Left lung (tissue), 10 donors: ENCODE results near the gene CROCC. TPM values are rescaled to one million over a fixed set of nuclear protein-coding genes. Genes with fewer than 3 reads are reported as not detected.
"Not testable (repeated sequence)": the region's sequence is repeated elsewhere in the genome, so short reads cannot be mapped to it uniquely, and the experiment has no call there.

Experiments used
- ATAC-seq: fragments of 200-7000 bp; cut with Tn5 transposase; one replicate; pipeline ENCODE4 v1.9.1; 2020; ENCODE audit warnings: moderate library complexity
- DNase-seq, 4 donors: peaks; one replicate each; pipeline ENCODE4 v3.0.0-alpha.2; 2013 to 2020
- H3K27ac ChIP-seq, 2 donors: fragments of 200-600 bp; sonication (generic) in 1 of 2; one replicate each; pipeline versions ENCODE4 v1.5.0 to v1.8.0; 2020 to 2021
- H3K27me3 ChIP-seq, 2 donors: fragments of 200-600 bp; sonication (generic) in 1 of 2; one replicate each; pipeline versions ENCODE4 v1.5.0 to v1.8.0; 2020 to 2021
- H3K36me3 ChIP-seq, 2 donors: fragments of 200-600 bp; sonication (generic) in 1 of 2; one replicate each; pipeline versions ENCODE4 v1.5.0 to v1.8.0; 2020 to 2021
- H3K4me1 ChIP-seq, 2 donors: fragments of 200-600 bp; one replicate each; pipeline ENCODE4 v1.8.0; 2021
- H3K4me3 ChIP-seq, 2 donors: fragments of 200-600 bp; sonication (generic) in 1 of 2; one replicate each; pipeline versions ENCODE4 v1.5.0 to v1.8.0; 2020 to 2021; ENCODE audit warnings: mild to moderate bottlenecking in 1 of 2
- H3K9me3 ChIP-seq, 2 donors: fragments of 200-600 bp; sonication (generic) in 1 of 2; one replicate each; pipeline versions ENCODE4 v1.5.0 to v1.8.0; 2020 to 2021
- intact Hi-C, 2 donors: fragments of 100-400 bp; cut with DNase I; formaldehyde crosslinking; loops; one replicate each; pipeline versions ENCODE4 v1.11.2 to v1.14.2; 2022
- polyA plus RNA-seq, 6 donors: library from polyadenylated mRNA; unstranded; fragments of 120-200 nt; gene quantifications; one replicate each; pipeline ENCODE4 v1.2.1, GENCODE V29; 2013; ENCODE audit not compliant: insufficient read length in 6 of 6
- total RNA-seq, 2 donors: library from RNA; stranded (reverse); fragmentation: NEBNext Ultra II Directional; extraction: Animal tissue kit (Norgen Biotek cat#: 25700); gene quantifications; one replicate each; pipeline ENCODE4 v1.2.1, GENCODE V29; 2021
- TF ChIP-seq, protein P1 (sequence below), 2 donors: fragments of 200-600 bp; sonication (generic) in 1 of 2; IDR thresholded peaks; one replicate each; pipeline versions ENCODE4 v1.5.0 to v1.8.0; 2021; ENCODE audit warnings: antibody characterized with exemption in 2 of 2
- donor health status: DM: no; HTN: yes; CAD: no.
- donor health status: DM: no; HTN: no; CAD: no.

CROCC gene
- total and polyA plus RNA-seq, 8 donors = 19.1 to 66.2 (median 53.9) TPM

DNA sequence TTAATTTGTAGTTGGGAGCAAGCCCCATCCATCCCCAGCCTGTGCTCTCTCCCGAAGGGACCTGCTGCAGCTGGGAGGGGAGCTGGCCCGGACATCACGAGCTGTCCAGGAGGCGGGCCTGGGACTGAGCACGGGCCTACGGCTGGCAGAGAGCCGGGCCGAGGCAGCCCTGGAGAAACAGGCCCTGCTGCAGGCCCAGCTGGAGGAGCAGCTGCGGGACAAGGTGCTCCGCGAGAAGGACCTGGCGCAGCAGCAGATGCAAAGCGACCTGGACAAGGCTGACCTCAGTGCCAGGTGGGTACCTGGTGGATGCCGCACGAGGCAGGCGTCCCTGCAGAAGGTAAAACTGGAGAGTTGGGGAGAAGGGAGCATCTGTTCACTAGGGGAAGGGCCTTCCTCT, 14.8 kb downstream of the CROCC start:
- DNase-seq, H3K9me3 ChIP-seq, H3K27me3 ChIP-seq, intact Hi-C loops, ATAC-seq, H3K27ac ChIP-seq, H3K4me1 ChIP-seq, H3K4me3 ChIP-seq: not testable (repeated sequence)
- H3K36me3 ChIP-seq = peaks cover 0 to 47% of the 10 kb centered on the region in 2 donors

DNA sequence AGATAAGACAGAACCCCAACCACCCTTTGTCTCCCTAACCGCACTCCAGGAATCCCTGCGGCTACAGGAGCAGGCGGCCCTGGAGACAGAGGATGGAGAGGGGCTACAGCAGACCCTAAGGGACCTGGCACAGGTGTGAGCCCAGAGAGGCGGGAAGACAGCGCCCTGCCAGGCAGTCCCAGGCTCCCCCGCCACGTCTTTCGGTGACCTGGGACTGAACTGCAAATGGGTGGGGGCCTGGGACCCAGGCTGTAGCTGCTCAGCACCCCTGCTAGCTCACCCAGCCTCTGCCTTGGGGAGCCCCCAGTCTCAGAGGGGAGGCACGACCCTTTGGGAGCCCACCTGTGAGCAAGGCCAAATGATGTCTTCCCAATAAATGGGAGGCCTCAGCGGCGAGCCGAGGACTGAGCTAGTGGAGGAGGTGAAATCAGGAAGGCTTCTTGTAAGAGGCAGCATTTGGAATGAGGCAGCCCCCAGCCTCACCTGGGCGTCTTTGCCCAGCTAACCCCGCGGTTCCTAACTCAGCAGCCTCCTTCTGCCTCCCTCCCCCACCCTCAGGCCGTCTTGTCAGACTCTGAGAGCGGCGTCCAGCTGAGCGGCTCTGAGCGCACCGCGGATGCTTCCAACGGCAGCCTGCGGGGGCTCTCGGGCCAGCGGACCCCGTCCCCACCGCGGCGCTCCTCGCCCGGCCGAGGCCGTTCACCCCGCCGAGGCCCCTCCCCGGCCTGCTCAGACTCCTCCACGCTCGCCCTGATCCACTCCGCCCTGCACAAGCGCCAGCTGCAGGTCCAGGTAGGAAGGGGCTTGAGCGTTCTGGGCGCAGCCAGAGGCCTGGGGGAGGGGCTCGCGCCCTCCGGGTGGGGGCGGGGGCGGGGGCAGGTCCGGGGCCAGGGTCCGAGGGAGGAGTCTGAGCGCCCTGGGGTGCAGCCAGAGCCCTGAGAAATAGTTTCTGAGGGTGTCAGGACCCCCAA, 16.9 kb downstream of the CROCC start:
- DNase-seq (no peak), ATAC-seq (no peak)
- TF ChIP-seq, protein P1, sequence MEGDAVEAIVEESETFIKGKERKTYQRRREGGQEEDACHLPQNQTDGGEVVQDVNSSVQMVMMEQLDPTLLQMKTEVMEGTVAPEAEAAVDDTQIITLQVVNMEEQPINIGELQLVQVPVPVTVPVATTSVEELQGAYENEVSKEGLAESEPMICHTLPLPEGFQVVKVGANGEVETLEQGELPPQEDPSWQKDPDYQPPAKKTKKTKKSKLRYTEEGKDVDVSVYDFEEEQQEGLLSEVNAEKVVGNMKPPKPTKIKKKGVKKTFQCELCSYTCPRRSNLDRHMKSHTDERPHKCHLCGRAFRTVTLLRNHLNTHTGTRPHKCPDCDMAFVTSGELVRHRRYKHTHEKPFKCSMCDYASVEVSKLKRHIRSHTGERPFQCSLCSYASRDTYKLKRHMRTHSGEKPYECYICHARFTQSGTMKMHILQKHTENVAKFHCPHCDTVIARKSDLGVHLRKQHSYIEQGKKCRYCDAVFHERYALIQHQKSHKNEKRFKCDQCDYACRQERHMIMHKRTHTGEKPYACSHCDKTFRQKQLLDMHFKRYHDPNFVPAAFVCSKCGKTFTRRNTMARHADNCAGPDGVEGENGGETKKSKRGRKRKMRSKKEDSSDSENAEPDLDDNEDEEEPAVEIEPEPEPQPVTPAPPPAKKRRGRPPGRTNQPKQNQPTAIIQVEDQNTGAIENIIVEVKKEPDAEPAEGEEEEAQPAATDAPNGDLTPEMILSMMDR (IDR thresholded peaks at IDR 0.05) = no peak
- Histone ChIP-seq H3K4me3 (no peak overlapping the region), H3K4me1 (no peaks in the 10 kb centered on the region), H3K27me3 (no peaks in the 10 kb centered on the region), H3K27ac (no peak overlapping the region), H3K36me3 (peaks cover 0 to 50% of the 10 kb centered on the region in 2 donors), H3K9me3 (no peaks in the 10 kb centered on the region)
- intact Hi-C loops = no loop called here

DNA sequence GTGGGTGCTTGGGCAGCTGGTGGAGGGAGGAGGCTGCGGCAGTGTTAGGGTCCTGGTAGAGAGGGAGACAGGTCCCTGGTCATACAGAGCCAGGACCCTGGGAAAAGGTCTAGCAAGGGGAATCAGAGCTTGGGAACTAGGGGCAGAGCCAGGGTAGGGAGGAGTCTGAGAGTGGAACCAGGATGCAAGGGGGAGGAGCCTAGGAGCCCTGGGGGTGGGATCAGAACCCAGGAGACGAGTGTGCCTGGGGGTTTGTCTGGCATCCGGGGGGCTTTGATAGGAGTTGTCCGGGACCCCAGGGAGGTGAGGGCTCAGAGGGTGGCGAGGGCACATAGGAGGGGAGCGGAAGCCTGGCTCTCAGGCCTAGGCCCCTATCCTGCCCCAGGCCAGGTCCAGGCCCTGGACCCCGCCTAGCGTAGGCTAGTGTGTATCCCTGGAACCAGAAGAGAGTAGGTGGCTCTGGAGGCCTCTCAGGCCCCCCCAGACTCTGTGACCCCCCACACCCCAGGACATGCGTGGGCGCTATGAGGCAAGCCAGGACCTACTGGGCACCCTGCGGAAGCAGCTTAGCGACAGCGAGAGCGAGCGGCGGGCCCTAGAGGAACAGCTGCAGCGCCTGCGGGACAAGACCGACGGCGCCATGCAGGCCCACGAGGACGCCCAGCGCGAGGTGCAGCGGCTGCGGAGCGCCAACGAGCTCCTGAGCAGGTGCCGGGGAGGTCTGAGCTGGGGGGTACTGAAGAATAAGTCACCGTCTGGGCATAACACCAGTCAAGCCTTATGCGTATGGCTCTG, 17.9 kb downstream of the CROCC start:
- H3K27ac ChIP-seq, H3K27me3 ChIP-seq, ATAC-seq, H3K4me1 ChIP-seq, intact Hi-C loops, H3K4me3 ChIP-seq, H3K9me3 ChIP-seq: not testable (repeated sequence)
- peaks cover 0 to 59% of the 10 kb centered on the region in 2 donors for H3K36me3 ChIP-seq
- peak in 1 of 4 donors; percentile 82 for DNase-seq

DNA sequence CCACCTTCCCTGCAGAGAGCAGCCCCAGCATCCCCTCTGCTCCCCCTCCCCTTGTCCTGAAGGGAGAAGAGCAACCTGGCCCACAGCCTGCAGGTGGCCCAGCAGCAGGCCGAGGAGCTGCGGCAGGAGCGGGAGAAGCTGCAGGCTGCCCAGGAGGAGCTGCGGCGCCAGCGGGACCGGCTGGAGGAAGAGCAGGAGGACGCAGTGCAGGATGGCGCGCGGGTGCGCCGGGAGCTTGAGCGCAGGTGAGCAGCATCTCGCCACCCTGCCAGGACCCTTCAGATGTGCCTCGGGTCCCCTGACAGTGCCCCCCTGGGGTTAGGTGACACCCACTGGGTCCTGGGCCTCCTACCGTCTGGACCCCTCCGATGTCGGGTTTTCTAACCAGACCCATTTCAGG, 22.3 kb downstream of the CROCC start:
- TF ChIP-seq, protein P1 (IDR thresholded peaks at IDR 0.05) = no peak
- Histone ChIP-seq H3K4me1 (no peaks in the 10 kb centered on the region), H3K27ac (no peak overlapping the region), H3K4me3 (no peak overlapping the region), H3K36me3 (peaks cover 0 to 57% of the 10 kb centered on the region in 2 donors), H3K27me3 (no peaks in the 10 kb centered on the region), H3K9me3 (no peaks in the 10 kb centered on the region)
- intact Hi-C loops = no loop called here
- ATAC-seq (no peak), DNase-seq (no peak)

DNA sequence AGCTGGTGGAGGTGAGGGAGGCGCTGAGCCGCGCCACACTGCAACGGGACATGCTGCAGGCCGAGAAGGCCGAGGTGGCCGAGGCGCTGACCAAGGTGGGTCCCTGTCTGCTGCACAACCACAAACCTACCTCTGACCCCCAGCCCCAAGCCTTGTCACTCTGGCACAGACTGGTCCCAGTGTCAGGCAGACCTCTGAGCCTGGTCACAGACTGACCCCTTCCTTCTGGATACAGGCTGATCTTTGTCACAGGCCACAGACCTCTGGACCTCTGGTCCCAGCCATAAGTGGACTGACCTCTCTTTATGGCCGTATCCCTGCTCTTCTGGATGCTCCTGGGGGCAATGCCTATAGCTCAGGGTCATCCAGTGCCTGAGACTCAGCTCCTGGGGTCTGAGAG, 23.8 kb downstream of the CROCC start:
- H3K9me3 ChIP-seq, H3K27ac ChIP-seq, H3K4me3 ChIP-seq, DNase-seq, intact Hi-C loops, H3K4me1 ChIP-seq, H3K27me3 ChIP-seq: not testable (repeated sequence)
- peak; percentile 8 for ATAC-seq
- peaks cover 0 to 48% of the 10 kb centered on the region in 2 donors for H3K36me3 ChIP-seq

DNA sequence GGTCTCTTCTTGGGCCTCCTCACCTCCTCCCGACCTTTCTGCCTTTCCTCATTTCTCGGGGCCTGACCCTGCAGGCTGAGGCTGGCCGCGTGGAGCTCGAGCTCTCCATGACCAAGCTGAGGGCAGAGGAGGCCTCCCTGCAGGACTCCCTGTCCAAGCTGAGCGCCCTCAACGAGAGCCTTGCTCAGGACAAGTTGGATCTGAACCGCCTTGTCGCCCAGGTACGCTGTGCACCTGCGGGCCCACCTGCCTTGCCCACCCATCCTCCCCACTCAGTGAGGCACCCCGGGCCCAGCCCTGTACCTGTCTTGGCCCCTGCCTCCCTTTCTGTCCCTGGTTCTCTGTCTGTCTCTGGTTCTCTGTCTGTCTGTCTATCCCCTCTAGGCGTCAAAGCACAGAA, 24.5 kb downstream of the CROCC start:
- intact Hi-C loops, H3K27ac ChIP-seq, H3K27me3 ChIP-seq, H3K4me3 ChIP-seq, H3K4me1 ChIP-seq, ATAC-seq, DNase-seq, H3K9me3 ChIP-seq: not testable (repeated sequence)
- peaks cover 0 to 43% of the 10 kb centered on the region in 2 donors for H3K36me3 ChIP-seq

DNA sequence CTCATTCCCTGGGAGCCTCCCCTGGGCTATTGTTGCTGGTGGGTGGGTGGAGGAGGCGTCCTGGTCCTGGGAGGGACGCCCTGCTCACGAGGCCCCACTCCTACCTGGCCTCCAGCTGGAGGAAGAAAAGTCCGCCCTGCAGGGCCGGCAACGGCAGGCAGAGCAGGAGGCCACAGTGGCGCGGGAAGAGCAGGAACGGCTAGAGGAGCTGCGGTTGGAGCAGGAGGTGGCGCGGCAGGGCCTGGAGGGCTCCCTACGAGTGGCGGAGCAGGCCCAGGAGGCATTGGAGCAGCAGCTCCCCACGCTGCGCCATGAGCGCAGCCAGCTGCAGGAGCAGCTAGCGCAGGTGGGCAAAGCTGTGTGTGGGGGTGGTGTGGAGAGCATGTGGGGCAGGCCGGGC, 24.9 kb downstream of the CROCC start:
- intact Hi-C loops = no loop called here
- H3K27ac ChIP-seq = no peak overlapping the region
- H3K36me3 ChIP-seq = peaks cover 0 to 38% of the 10 kb centered on the region in 2 donors
- H3K4me3 ChIP-seq = no peak overlapping the region
- no peaks in the 10 kb centered on the region for H3K9me3 ChIP-seq
- H3K27me3 ChIP-seq = no peaks in the 10 kb centered on the region
- no peaks in the 10 kb centered on the region for H3K4me1 ChIP-seq
- DNase-seq (no peak), ATAC-seq (no peak)
- TF ChIP-seq, protein P1 (IDR thresholded peaks at IDR 0.05) = no peak

DNA sequence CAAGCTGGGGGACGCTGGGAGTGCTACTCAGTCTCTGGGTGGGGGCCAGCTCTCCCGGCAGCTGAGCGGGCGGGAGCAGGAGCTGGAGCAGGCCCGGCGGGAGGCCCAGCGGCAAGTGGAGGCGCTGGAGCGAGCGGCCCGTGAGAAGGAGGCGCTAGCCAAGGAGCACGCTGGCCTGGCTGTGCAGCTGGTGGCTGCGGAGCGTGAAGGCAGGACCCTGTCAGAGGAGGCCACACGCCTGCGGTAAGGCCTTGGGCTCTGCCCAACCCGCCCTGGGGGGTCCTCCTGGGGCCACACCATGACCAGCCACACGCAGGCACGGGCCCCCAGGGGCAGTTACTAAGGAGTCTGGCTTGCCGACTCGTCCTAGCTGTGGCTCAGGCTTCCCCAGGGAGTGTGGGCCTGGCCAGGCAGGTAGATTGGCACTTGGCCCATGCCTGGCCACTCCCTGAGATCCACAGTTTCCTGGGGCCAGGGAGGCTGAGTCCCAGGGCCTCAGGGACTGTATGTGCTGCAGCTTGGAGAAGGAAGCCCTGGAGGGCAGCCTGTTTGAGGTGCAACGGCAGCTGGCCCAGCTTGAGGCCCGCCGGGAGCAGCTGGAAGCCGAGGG, 26.7 kb downstream of the CROCC start:
- H3K27ac ChIP-seq, H3K4me1 ChIP-seq, H3K9me3 ChIP-seq, intact Hi-C loops, H3K4me3 ChIP-seq, H3K27me3 ChIP-seq: not testable (repeated sequence)
- DNase-seq = peak in 1 of 4 donors; percentile 80
- peaks cover 0 to 38% of the 10 kb centered on the region in 2 donors for H3K36me3 ChIP-seq
- peak; percentile 52 for ATAC-seq

DNA sequence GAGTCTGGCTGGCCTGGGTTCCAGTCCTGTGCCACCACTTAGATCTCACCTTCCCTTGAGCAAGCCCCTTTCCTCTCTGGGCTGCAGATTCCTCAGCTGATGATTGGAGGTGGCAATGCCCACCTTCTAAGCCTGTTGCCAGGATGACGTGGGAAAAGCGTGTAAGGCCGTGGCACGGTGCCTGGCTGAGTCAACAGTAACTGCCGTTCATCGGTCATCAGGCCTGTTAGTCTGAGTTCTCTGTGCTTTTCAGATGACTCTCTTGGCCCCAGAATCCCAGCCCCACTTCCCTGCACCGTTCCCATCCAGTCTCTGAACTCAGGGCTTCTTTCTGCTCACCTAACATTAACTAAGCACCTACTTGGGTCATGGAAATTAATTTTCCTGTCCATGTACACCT, 27.3 kb downstream of the CROCC start:
- H3K4me3 ChIP-seq, ATAC-seq, intact Hi-C loops, DNase-seq, H3K27ac ChIP-seq, H3K4me1 ChIP-seq, H3K9me3 ChIP-seq, H3K27me3 ChIP-seq: not testable (repeated sequence)
- peaks cover 0 to 31% of the 10 kb centered on the region in 2 donors for H3K36me3 ChIP-seq
